CD4-positive, alpha-beta T cell (primary cell): ENCODE measurements around the gene BICD1. TPM values are rescaled to one million over a fixed set of nuclear protein-coding genes. Genes with fewer than 3 reads are reported as not detected.
A peak's percentile ranks its signal among the peaks of the same experiment; 100 is the strongest.
"Not testable (repeated sequence)": the region's sequence is repeated elsewhere in the genome, so short reads cannot be mapped to it uniquely, and the experiment has no call there.

Source experiments
- ATAC-seq: fragments of 200-7000 bp; cut with Tn5 transposase; one replicate; pipeline ENCODE4 v1.10.0; 2022; ENCODE audit warnings: mild to moderate bottlenecking; ENCODE audit not compliant: poor library complexity
- CTCF ChIA-PET: fragments of 350-600 bp; sonication (Branson Sonifier 250); formaldehyde crosslinking; loops from one replicate; lab custom pipeline; 2021; ENCODE audit warnings: antibody characterized with exemption, inconsistent platforms; lab: Charles Lee
- POLR2A ChIA-PET: fragments of 350-600 bp; sonication (Branson Sonifier 250); formaldehyde crosslinking; loops from one replicate; lab custom pipeline; 2021; ENCODE audit warnings: antibody characterized with exemption, inconsistent platforms; lab: Charles Lee
- DNase-seq, 14 experiments: peaks; one replicate each; pipeline ENCODE4 v3.0.0-alpha.2; 2013 to 2020; ENCODE audit warnings: mixed read lengths in 2 of 14
- H3K27ac ChIP-seq, 2 donors: one replicate each; pipeline versions ENCODE4 v1.5.1 to v1.7.0; 2013; ENCODE audit warnings: low read length in 2 of 2, low read depth in 1 of 2, mild to moderate bottlenecking in 1 of 2
- H3K27me3 ChIP-seq, 2 experiments: 1 replicate in 1 of 2; 2 replicates in 1 of 2; pipeline versions ENCODE4 v1.6.1 to v1.7.0; 2013; ENCODE audit warnings: low read length in 2 of 2, control low read depth in 1 of 2, mild to moderate bottlenecking in 1 of 2, moderate library complexity in 1 of 2; ENCODE audit not compliant: insufficient read depth in 2 of 2, control insufficient read depth in 1 of 2
- H3K36me3 ChIP-seq: one replicate; pipeline ENCODE4 v1.6.1; 2013; ENCODE audit warnings: low read length, control low read depth; ENCODE audit not compliant: insufficient read depth
- H3K4me1 ChIP-seq: one replicate; pipeline ENCODE4 v1.6.1; 2013; ENCODE audit warnings: low read length, control low read depth; ENCODE audit not compliant: insufficient read depth
- H3K4me3 ChIP-seq: one replicate; pipeline ENCODE4 v1.5.1; 2013; ENCODE audit warnings: mild to moderate bottlenecking, low read length, moderate library complexity
- H3K9me3 ChIP-seq, 2 experiments: 1 replicate in 1 of 2; 2 replicates in 1 of 2; pipeline versions ENCODE4 v1.6.1 to v1.7.0; 2013; ENCODE audit warnings: low read length in 2 of 2, mild to moderate bottlenecking in 2 of 2, control low read depth in 1 of 2, moderate library complexity in 1 of 2; ENCODE audit not compliant: control insufficient read depth in 1 of 2, insufficient read depth in 1 of 2
- H3K27ac Mint-ChIP-seq: one replicate; pipeline ENCODE4 v1.8.0; 2020; ENCODE audit warnings: mixed read lengths
- H3K27me3 Mint-ChIP-seq: one replicate; pipeline ENCODE4 v1.8.0; 2021; ENCODE audit warnings: mixed read lengths
- H3K36me3 Mint-ChIP-seq: one replicate; pipeline ENCODE4 v1.8.0; 2021; ENCODE audit warnings: low read depth, mixed read lengths
- H3K4me1 Mint-ChIP-seq: one replicate; pipeline ENCODE4 v1.8.0; 2021; ENCODE audit warnings: low read depth, mixed read lengths
- H3K4me3 Mint-ChIP-seq: one replicate; pipeline ENCODE4 v1.8.0; 2020; ENCODE audit warnings: mild to moderate bottlenecking, mixed read lengths
- H3K9me3 Mint-ChIP-seq: one replicate; pipeline ENCODE4 v1.8.0; 2020; ENCODE audit warnings: mixed read lengths
- CTCF ChIP-seq: fragments of 200-600 bp; IDR thresholded peaks from one replicate; pipeline ENCODE4 v1.8.0; 2022; ENCODE audit warnings: antibody characterized with exemption, mild to moderate bottlenecking
- intact Hi-C, 2 experiments: fragments of 100-400 bp; cut with DNase I in 1 of 2; cut with micrococcal nuclease in 1 of 2; formaldehyde crosslinking; loops; one replicate each; pipeline versions ENCODE4 v1.15.1 to v1.9.0; 2023 to 2025; cut with DNase I, micrococcal nuclease
- total RNA-seq, 174 experiments: library from RNA in 2 of 174; stranded (reverse) in 2 of 174; gene quantifications; one replicate each; pipeline ENCODE4 v1.2.3 and lab custom pipeline; 2021 to 2026

The BICD1 gene
- total RNA-seq, 2 experiments from 2014 or later = 13.5 to 14.3 TPM

GRCh38 chr12:32273712-32274111 is 167.1 kb downstream of the BICD1 start:
- Histone ChIP-seq H3K27ac (peak overlapping the region; percentile 4 to 55), H3K36me3 (no peaks in the 10 kb centered on the region), H3K4me3 (no peak overlapping the region), H3K27me3 (no peaks in the 10 kb centered on the region), H3K9me3 (peaks cover 0 to 10% of the 10 kb centered on the region in 2 experiments), H3K4me1 (peaks cover 8% of the 10 kb centered on the region)
- H3K4me1 Mint-ChIP-seq = peaks cover 29% of the 10 kb centered on the region
- no peak for TF ChIP-seq CTCF
- H3K36me3 Mint-ChIP-seq = no peaks in the 10 kb centered on the region
- H3K27ac Mint-ChIP-seq = peak overlapping the region; percentile 91
- peak overlapping the region; percentile 50 for H3K4me3 Mint-ChIP-seq
- ChIA-PET POLR2A (interaction anchor here (0.6 to 1.8 kb wide), 8 partner anchors 9 to 870 kb away, joined by 3 to 5 read pairs (median 3); partner anchors contain the start of genes AMN1, ETFBKMT and RESF1), CTCF (no interaction called here)
- no peaks in the 10 kb centered on the region for H3K27me3 Mint-ChIP-seq
- H3K9me3 Mint-ChIP-seq = no peaks in the 10 kb centered on the region
- DNase-seq (peak in 13 of 14 experiments; percentile 5 to 68 (median 42)), ATAC-seq (peak; percentile 97)
- intact Hi-C loops = no loop called here

GRCh38 chr12:32274665-32275064 is 168.0 kb downstream of the BICD1 start:
- ATAC-seq (no peak), DNase-seq (no peak)
- peaks cover 0 to 10% of the 10 kb centered on the region in 2 experiments for H3K9me3 ChIP-seq
- Mint-ChIP-seq H3K9me3 (no peaks in the 10 kb centered on the region), H3K27ac (no peak overlapping the region), H3K4me1 (peaks cover 29% of the 10 kb centered on the region), H3K27me3 (no peaks in the 10 kb centered on the region), H3K36me3 (no peaks in the 10 kb centered on the region), H3K4me3 (no peak overlapping the region)
- H3K4me3 ChIP-seq = no peak overlapping the region
- ChIA-PET POLR2A (interaction anchor here (1.1 to 1.8 kb wide), 2 partner anchors 546 to 615 kb away, joined by 3 to 4 read pairs; partner anchors contain the start of genes AMN1 and ETFBKMT), CTCF (no interaction called here)
- TF ChIP-seq CTCF = no peak
- H3K27me3 ChIP-seq = no peaks in the 10 kb centered on the region
- H3K27ac ChIP-seq = no peak overlapping the region
- peaks cover 8% of the 10 kb centered on the region for H3K4me1 ChIP-seq
- H3K36me3 ChIP-seq = no peaks in the 10 kb centered on the region
- intact Hi-C loops = no loop called here

- CTCF ChIA-PET, H3K4me1 ChIP-seq, H3K27ac ChIP-seq, H3K27me3 ChIP-seq, H3K36me3 Mint-ChIP-seq, POLR2A ChIA-PET, intact Hi-C loops, H3K9me3 ChIP-seq, H3K9me3 Mint-ChIP-seq, H3K27ac Mint-ChIP-seq, ATAC-seq, H3K27me3 Mint-ChIP-seq, H3K4me3 Mint-ChIP-seq, H3K4me3 ChIP-seq, DNase-seq, H3K36me3 ChIP-seq: not testable (repeated sequence)
- H3K4me1 Mint-ChIP-seq = peaks cover 29% of the 10 kb centered on the region
Observed at GRCh38 chr12:32275520-32275919, 168.9 kb downstream of the BICD1 start.

- peaks cover 8% of the 10 kb centered on the region for H3K4me1 ChIP-seq
- Mint-ChIP-seq H3K36me3 (no peaks in the 10 kb centered on the region), H3K27ac (no peak overlapping the region), H3K9me3 (no peaks in the 10 kb centered on the region), H3K4me3 (no peak overlapping the region), H3K27me3 (no peaks in the 10 kb centered on the region), H3K4me1 (peaks cover 13% of the 10 kb centered on the region)
- intact Hi-C loops = no loop called here
- no peak for ATAC-seq
- no peak for DNase-seq
- TF ChIP-seq CTCF = no peak
- H3K27me3 ChIP-seq = no peaks in the 10 kb centered on the region
- no peak overlapping the region for H3K4me3 ChIP-seq
- CTCF ChIA-PET = no interaction called here
- peaks cover 0 to 10% of the 10 kb centered on the region in 2 experiments for H3K9me3 ChIP-seq
- no peaks in the 10 kb centered on the region for H3K36me3 ChIP-seq
- POLR2A ChIA-PET = no interaction called here
- no peak overlapping the region for H3K27ac ChIP-seq
Observed at GRCh38 chr12:32277774-32278173, 171.1 kb downstream of the BICD1 start.
